Duodenal mucosa (tissue), 2 donors: ENCODE data around the gene SLC35E1.

ENCODE experiments used
- H3K27ac ChIP-seq: one replicate; pipeline ENCODE4 v1.7.0; 2013; ENCODE audit warnings: low read depth, low read length
- H3K27me3 ChIP-seq, 2 donors: one replicate each; pipeline ENCODE4 v1.7.0; 2013; ENCODE audit warnings: low read length in 2 of 2, control low read depth in 1 of 2; ENCODE audit not compliant: insufficient read depth in 2 of 2, control insufficient read depth in 1 of 2
- H3K36me3 ChIP-seq, 2 donors: one replicate each; pipeline ENCODE4 v1.7.0; 2013; ENCODE audit warnings: low read length in 2 of 2, control low read depth in 1 of 2; ENCODE audit not compliant: insufficient read depth in 2 of 2, control insufficient read depth in 1 of 2
- H3K4me1 ChIP-seq, 2 donors: one replicate each; pipeline ENCODE4 v1.7.0; 2013; ENCODE audit warnings: low read length in 2 of 2, control low read depth in 1 of 2; ENCODE audit not compliant: insufficient read depth in 2 of 2, control insufficient read depth in 1 of 2
- H3K4me3 ChIP-seq, 2 donors: one replicate each; pipeline ENCODE4 v1.7.0; 2013; ENCODE audit warnings: low read length in 2 of 2, low read depth in 1 of 2
- H3K9ac ChIP-seq, 2 donors: one replicate each; pipeline ENCODE4 v1.7.0; 2013; ENCODE audit warnings: low read length in 2 of 2, low read depth in 1 of 2
- H3K9me3 ChIP-seq, 2 donors: one replicate each; pipeline ENCODE4 v1.7.0; 2013; ENCODE audit warnings: low read length in 2 of 2, control low read depth in 1 of 2; ENCODE audit not compliant: control insufficient read depth in 1 of 2

SLC35E1 gene

DNA sequence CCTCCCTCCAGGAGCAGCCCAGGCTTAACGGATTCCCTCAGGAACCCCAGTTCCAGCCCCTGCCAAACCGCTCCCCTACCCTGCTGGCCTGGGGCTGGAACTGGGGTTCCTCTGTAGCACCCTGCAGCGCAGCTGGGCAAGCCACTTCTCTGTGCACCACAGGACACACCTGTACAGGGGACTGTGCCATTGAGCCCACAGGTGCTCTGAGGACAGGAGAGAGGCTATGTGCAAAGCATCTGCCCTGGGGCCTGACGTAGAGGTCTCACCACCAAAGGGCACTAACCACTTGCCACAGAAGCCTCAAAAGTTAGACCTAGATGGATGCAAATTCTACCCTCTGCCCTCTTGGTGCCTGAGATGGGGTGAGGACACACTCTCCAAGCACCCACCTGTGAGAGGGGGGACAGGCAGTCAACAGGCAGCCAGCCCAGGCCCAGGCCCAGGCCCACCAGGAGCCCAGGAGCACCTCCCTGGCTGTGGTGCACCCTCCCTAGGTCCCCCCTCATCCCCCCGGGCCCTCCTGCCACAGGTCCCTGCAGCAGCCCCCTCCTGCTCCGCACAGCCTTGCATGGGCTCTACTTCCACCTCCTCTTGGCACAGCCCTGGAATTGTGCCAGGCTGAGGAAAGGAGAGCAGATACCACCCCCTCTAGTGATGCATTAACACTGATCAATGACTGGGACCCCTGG lies 27.6 kb upstream of the SLC35E1 start:
- peaks cover 0 to 2% of the 10 kb centered on the region in 2 donors for H3K36me3 ChIP-seq
- H3K27ac ChIP-seq: no peak overlapping the region
- peaks cover 7 to 8% of the 10 kb centered on the region in 2 donors for H3K4me1 ChIP-seq
- no peak overlapping the region for H3K9ac ChIP-seq
- H3K9me3 ChIP-seq: no peaks in the 10 kb centered on the region
- H3K27me3 ChIP-seq: no peaks in the 10 kb centered on the region
- no peak overlapping the region for H3K4me3 ChIP-seq

DNA sequence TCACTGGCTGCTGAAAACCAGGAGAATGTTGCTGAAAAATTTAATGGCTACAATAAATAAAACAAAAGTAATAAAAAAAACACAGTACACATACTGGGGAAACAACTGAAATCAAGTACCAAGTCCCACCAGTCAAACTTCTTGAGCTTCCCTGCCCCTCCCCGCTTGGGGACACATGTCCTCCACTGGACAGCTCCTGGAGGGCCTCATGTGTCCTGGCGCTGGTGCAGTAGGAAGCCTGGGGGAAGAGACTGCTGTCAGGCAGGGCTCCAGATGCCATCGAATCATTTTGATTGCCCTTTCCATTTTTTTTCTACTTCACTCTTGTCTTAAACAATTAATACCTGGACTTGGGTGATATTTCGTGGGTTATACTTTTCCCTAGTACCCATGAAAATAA lies 26.6 kb upstream of the SLC35E1 start:
- Histone ChIP-seq H3K9ac (no peak overlapping the region), H3K27ac (no peak overlapping the region), H3K4me1 (peaks cover 15 to 18% of the 10 kb centered on the region in 2 donors), H3K27me3 (no peaks in the 10 kb centered on the region), H3K9me3 (no peaks in the 10 kb centered on the region), H3K36me3 (peaks cover 0 to 2% of the 10 kb centered on the region in 2 donors), H3K4me3 (no peak overlapping the region)

DNA sequence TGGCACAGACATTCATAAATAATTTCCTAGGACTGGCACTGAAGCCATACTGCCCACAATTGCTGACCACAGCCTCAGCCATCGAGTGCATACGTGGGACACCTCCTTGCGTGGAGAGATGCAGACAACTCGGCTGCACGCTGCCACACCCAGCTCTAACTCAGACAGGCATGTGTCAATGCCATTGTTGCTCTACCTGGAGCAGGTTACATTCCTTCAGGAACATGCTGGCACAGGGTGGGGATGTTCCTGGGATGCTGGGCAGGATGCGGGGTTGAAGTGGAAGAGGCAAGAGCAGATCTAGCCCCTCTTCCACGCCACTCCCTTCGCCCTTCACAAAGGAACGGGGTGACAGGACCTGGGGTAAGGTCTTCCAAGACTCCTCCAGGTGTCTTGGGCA lies 24.2 kb upstream of the SLC35E1 start:
- Histone ChIP-seq H3K4me1 (peaks cover 26 to 32% of the 10 kb centered on the region in 2 donors), H3K27me3 (no peaks in the 10 kb centered on the region), H3K9me3 (no peaks in the 10 kb centered on the region), H3K9ac (no peak overlapping the region), H3K36me3 (peaks cover 0 to 4% of the 10 kb centered on the region in 2 donors), H3K27ac (no peak overlapping the region), H3K4me3 (no peak overlapping the region)

DNA sequence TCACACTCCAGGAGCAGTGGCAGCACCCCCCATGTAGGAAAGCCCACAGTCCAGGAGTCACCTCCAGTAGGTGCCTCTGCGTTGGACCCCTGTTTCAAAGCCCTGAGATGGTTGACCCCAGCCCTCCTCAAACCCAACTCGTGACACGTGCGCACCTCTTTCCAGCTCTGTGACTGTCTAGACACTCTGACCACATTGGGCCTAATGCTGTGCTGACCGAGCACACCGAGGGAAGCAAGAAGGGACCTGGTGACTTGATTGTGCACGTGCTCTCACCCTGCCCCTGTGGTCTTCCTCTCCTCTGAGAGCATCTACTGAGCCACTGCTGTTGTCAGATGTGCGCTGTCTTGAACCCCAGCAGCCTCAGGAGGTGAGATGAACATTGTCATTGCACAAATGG lies 22.9 kb upstream of the SLC35E1 start:
- Histone ChIP-seq H3K4me3 (peak overlapping the region in 1 of 2 donors; percentile 14), H3K36me3 (peaks cover 0 to 4% of the 10 kb centered on the region in 2 donors), H3K27me3 (no peaks in the 10 kb centered on the region), H3K9ac (no peak overlapping the region), H3K27ac (no peak overlapping the region), H3K4me1 (peaks cover 34 to 39% of the 10 kb centered on the region in 2 donors), H3K9me3 (no peaks in the 10 kb centered on the region)

DNA sequence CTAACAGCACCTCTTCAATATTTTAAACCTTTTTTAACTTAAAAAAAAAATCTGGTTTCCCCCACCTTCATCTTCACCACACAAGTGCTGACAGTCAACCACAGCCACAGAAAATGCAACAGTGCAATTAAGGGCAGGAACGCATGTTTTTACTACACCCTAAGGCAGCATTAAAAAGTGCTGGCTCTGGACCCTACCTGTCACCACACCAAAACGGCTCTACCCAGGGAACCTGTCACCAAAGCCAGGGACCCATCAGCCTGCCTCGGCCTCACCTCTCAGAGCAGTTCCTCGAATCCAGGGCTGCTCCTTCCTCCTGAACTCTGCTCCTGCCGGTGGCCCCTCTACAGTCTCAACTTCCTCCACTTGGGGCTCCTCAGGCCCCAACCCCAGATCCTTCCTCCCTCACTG lies 22.5 kb upstream of the SLC35E1 start:
- peaks cover 38 to 43% of the 10 kb centered on the region in 2 donors for H3K4me1 ChIP-seq
- H3K36me3 ChIP-seq: peaks cover 0 to 4% of the 10 kb centered on the region in 2 donors
- no peak overlapping the region for H3K27ac ChIP-seq
- H3K27me3 ChIP-seq: no peaks in the 10 kb centered on the region
- no peaks in the 10 kb centered on the region for H3K9me3 ChIP-seq
- no peak overlapping the region for H3K4me3 ChIP-seq
- no peak overlapping the region for H3K9ac ChIP-seq

DNA sequence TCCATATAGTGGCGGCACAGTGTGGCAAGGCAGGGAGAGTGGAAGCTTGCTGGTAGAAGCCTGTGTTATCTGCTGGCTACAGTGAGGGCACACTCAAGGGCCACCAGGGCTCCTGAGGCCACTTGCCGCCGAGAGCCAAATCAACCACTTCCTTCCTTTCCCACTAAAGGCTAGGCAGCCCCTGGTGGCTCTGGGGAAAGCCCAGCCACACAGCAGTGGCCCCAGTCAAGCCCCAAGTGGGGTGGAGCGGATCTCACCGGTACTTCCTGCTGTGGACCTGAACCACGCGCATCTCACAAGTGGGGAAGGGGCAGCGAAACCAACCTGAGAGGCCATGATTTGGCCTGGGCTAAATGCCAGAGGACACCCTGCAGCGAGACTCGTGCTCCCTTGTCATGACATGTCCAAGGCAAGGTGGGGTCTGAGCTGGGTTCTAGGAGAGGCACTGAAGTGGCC lies 21.9 kb upstream of the SLC35E1 start:
- Histone ChIP-seq H3K27ac (no peak overlapping the region), H3K9me3 (no peaks in the 10 kb centered on the region), H3K4me3 (no peak overlapping the region), H3K36me3 (peaks cover 0 to 4% of the 10 kb centered on the region in 2 donors), H3K4me1 (peaks cover 41 to 47% of the 10 kb centered on the region in 2 donors), H3K27me3 (no peaks in the 10 kb centered on the region), H3K9ac (peak overlapping the region in 1 of 2 donors; percentile 14)

DNA sequence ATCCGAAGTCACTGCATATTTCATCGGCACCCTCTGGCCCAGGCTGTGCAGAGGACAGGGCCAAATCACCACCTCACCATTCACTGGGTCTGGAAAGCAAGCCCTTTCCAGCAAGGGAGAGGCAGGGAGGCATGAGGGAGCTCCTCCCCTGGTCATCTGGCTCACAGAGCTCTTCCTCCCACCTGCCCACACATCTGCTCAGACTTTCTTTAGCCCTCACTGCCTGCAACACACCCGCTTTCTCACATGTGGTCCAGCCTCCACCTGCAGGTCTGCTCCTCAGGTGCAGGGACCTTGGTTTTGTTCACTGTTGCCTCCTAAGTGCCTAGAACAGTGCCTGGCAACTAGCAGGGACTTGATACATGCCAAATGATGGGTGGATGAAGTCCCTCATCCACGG lies 21.0 kb upstream of the SLC35E1 start:
- Histone ChIP-seq H3K27me3 (no peaks in the 10 kb centered on the region), H3K9me3 (no peaks in the 10 kb centered on the region), H3K4me1 (peaks cover 47 to 57% of the 10 kb centered on the region in 2 donors), H3K4me3 (peak overlapping the region in 1 of 2 donors; percentile 18), H3K27ac (no peak overlapping the region), H3K36me3 (peaks cover 0 to 4% of the 10 kb centered on the region in 2 donors), H3K9ac (no peak overlapping the region)

DNA sequence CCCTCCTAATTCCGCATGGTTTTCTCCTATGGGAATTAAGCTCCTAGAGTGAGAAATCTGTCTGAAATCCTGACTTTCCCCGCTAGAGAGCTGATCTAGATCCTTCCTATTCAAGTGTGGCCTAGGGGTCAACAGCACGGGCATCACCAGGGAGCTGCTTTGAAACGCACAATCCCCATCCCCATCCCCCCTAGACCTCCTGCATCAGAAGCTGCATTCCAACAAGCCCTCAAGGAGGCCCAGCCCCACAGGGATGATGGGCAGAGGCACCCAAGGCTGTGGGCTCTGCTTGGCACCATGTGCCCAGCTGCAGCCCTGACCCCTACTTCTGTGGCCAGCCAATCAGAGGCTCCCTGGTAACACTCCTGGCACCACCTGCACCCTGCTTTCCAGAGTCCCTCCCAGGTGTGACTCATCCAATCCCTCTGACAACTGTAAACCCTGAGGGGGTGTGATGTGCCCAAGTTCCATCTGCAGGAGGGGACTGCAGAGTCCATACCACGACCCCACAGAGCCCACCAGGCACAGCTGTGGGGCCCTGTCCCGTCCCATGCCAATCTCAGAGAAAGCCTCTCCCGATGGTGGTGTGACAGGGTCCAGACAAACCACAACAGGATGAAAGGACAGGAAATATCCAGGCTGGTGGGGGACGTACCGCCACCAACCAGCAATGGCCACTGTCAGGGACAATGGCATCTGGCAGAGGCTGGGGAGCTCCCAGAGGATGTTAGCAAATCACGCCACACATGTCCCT lies 19.8 kb upstream of the SLC35E1 start:
- H3K9me3 ChIP-seq: no peaks in the 10 kb centered on the region
- no peak overlapping the region for H3K27ac ChIP-seq
- peaks cover 0 to 4% of the 10 kb centered on the region in 2 donors for H3K36me3 ChIP-seq
- H3K4me3 ChIP-seq: no peak overlapping the region
- no peak overlapping the region for H3K9ac ChIP-seq
- peaks cover 58 to 69% of the 10 kb centered on the region in 2 donors for H3K4me1 ChIP-seq
- H3K27me3 ChIP-seq: no peaks in the 10 kb centered on the region

DNA sequence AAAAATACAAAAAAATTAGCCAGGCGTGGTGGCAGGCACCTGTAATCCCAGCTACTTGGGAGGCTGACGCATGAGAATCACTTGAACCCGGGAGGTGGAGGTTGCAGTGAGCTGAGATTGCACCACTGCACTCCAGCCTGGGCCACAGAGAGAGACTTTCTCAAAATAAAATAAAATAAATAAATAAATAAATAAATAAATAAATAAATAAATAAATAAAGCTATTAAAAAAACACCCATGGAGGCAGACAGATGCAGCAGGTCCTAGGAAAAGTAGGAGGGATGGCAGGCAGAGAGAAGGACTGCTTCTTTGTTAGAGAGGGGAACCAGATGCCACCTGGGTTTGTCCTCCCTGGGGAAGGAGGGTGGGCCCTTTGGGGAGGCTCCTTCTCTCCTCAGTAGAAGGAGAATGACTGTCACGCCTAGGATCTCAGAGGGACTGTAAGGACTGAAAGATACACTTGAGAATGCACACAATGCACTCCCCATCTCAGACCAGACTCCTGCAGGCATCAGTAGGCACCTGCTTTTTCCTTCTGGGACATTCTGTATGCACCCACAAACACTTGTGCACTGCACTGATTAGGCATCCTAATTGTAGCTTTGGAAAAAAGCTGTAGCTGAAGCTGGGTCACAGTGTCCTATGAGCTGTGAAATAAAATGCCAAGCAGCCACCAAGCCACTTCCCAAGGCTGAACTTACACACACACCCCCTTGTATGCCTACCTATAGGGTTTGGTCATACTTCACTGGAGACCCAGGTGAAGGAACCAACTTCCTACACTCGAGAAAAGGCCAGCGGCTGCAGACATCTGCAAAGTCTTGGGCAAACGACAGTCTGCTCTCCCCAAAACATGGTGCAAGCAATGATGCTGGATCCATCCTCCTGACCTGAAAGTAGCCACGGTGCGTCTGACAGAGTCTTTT lies 18.9 kb upstream of the SLC35E1 start:
- Histone ChIP-seq H3K27me3 (no peaks in the 10 kb centered on the region), H3K4me1 (peaks cover 67 to 77% of the 10 kb centered on the region in 2 donors), H3K9me3 (no peaks in the 10 kb centered on the region), H3K36me3 (peaks cover 0 to 4% of the 10 kb centered on the region in 2 donors), H3K27ac (no peak overlapping the region), H3K9ac (no peak overlapping the region), H3K4me3 (no peak overlapping the region)
